Testis (tissue), 2 donors: ENCODE results near the gene NRXN3.

Source experiments
- POLR2A ChIP-seq: fragments of 450-650 bp; IDR thresholded peaks from one replicate; pipeline ENCODE4 v1.6.1; 2017; ENCODE audit warnings: antibody characterized with exemption, mild to moderate bottlenecking, moderate library complexity
- TF ChIP-seq, protein P1 (sequence below), 3 experiments: fragments of 450-650 bp in 2 of 3; fragments of 200-600 bp in 1 of 3; sonication (generic) in 1 of 3; IDR thresholded peaks; one replicate each; pipeline ENCODE4 v1.5.1; 2016 to 2019; ENCODE audit warnings: antibody characterized with exemption in 3 of 3, mild to moderate bottlenecking in 2 of 3, moderate library complexity in 1 of 3

DNA sequence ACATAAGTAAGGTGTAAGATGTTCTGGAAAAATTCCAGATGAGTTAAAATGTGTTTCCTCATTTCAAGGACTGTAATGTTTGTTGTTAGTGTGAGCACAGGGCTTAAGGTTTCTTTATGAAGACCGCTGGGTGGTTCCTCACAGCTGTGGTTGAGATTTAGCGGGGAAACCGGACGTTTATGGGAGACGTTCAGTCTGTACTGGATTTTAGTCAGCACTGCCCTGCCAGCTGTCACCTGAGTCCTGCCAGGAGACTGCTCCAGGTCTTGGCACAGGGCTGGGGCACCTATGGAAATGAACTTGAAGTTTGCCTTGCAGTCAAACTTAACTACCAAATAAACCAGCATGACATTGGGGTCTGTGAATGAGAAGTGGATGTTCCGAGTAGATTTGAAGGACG is 1485.9 kb downstream of the NRXN3 start:
- TF ChIP-seq, protein P1, sequence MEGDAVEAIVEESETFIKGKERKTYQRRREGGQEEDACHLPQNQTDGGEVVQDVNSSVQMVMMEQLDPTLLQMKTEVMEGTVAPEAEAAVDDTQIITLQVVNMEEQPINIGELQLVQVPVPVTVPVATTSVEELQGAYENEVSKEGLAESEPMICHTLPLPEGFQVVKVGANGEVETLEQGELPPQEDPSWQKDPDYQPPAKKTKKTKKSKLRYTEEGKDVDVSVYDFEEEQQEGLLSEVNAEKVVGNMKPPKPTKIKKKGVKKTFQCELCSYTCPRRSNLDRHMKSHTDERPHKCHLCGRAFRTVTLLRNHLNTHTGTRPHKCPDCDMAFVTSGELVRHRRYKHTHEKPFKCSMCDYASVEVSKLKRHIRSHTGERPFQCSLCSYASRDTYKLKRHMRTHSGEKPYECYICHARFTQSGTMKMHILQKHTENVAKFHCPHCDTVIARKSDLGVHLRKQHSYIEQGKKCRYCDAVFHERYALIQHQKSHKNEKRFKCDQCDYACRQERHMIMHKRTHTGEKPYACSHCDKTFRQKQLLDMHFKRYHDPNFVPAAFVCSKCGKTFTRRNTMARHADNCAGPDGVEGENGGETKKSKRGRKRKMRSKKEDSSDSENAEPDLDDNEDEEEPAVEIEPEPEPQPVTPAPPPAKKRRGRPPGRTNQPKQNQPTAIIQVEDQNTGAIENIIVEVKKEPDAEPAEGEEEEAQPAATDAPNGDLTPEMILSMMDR (IDR thresholded peaks at IDR 0.05): no peak
- no peak for TF ChIP-seq POLR2A
